Loucy (cell line): ENCODE results near the gene COL5A1.

Source experiments
- H2AFZ ChIP-seq: fragments of 200-600 bp; sonication (generic); 2 replicates; pipeline ENCODE4 v1.6.0; 2016; ENCODE audit warnings: antibody characterized with exemption, mild to moderate bottlenecking, low read length, moderate library complexity
- H3F3A ChIP-seq: fragments of 200-600 bp; 2 replicates; pipeline ENCODE4 v1.6.0; 2016; ENCODE audit warnings: antibody characterized with exemption, low read depth, mild to moderate bottlenecking
- H3K27me3 ChIP-seq: fragments of 200-600 bp; sonication (generic); 2 replicates; pipeline ENCODE4 v1.6.1; 2014; ENCODE audit warnings: low read length, mild to moderate bottlenecking; ENCODE audit not compliant: insufficient read depth, poor library complexity, severe bottlenecking
- H3K36me3 ChIP-seq: fragments of 200-600 bp; sonication (generic); 2 replicates; pipeline ENCODE4 v1.6.1; 2016; ENCODE audit warnings: low read length; ENCODE audit not compliant: insufficient read depth
- H3K4me1 ChIP-seq: fragments of 200-600 bp; sonication (generic); 2 replicates; pipeline ENCODE4 v1.5.1; 2014; ENCODE audit warnings: low read length, mild to moderate bottlenecking; ENCODE audit not compliant: insufficient read depth, poor library complexity, severe bottlenecking
- H3K4me2 ChIP-seq: fragments of 200-600 bp; sonication (generic); 2 replicates; pipeline ENCODE4 v1.6.0; 2014; ENCODE audit warnings: antibody characterized with exemption, low read length, low read depth, mild to moderate bottlenecking; ENCODE audit not compliant: poor library complexity, severe bottlenecking
- H3K4me3 ChIP-seq: fragments of 200-600 bp; sonication (generic); 2 replicates; pipeline ENCODE4 v1.5.1; 2014; ENCODE audit warnings: low read length, mild to moderate bottlenecking, mixed read lengths; ENCODE audit not compliant: poor library complexity, severe bottlenecking
- H3K79me2 ChIP-seq: fragments of 200-600 bp; sonication (generic); 2 replicates; pipeline ENCODE4 v1.6.1; 2014; ENCODE audit warnings: low read length; ENCODE audit not compliant: insufficient read depth
- H3K9ac ChIP-seq: fragments of 200-600 bp; sonication (generic); 2 replicates; pipeline ENCODE4 v1.6.0; 2014; ENCODE audit warnings: mild to moderate bottlenecking, low read depth, low read length, moderate library complexity; ENCODE audit not compliant: poor library complexity, severe bottlenecking
- H3K9me2 ChIP-seq: fragments of 200-600 bp; sonication (generic); replicated peaks from 2 replicates; pipeline ENCODE4 v1.6.1; 2016; ENCODE audit warnings: low read depth, low read length, mixed read lengths
- H3K9me3 ChIP-seq: fragments of 200-600 bp; sonication (generic); 2 replicates; pipeline ENCODE4 v1.6.1; 2014; ENCODE audit warnings: mild to moderate bottlenecking, antibody characterized with exemption, low read length, low read depth; ENCODE audit not compliant: insufficient read depth
- H4K20me1 ChIP-seq: fragments of 200-600 bp; sonication (generic); 2 replicates; pipeline ENCODE4 v1.6.0; 2014; ENCODE audit warnings: antibody characterized with exemption, low read length, mild to moderate bottlenecking; ENCODE audit not compliant: insufficient read depth, poor library complexity, severe bottlenecking
- CTCF ChIP-seq: fragments of 200-600 bp; sonication (generic); conservative IDR thresholded peaks from 2 replicates; pipeline ENCODE4 v1.5.1; 2014; ENCODE audit warnings: mild to moderate bottlenecking, antibody characterized with exemption, low read length
- EZH2phosphoT487 ChIP-seq: fragments of 200-600 bp; IDR thresholded peaks from 2 replicates; pipeline ENCODE4 v1.6.1; 2018; ENCODE audit warnings: antibody characterized with exemption, mild to moderate bottlenecking, moderate library complexity, borderline replicate concordance

Gene COL5A1

GRCh38 chr9:134637696-134638501 lies 3.7 kb upstream of the COL5A1 start:
- no peak overlapping the region for H3K4me3 ChIP-seq
- no peaks in the 10 kb centered on the region for H3F3A ChIP-seq
- no peaks in the 10 kb centered on the region for H3K9me3 ChIP-seq
- H3K9ac ChIP-seq = no peak overlapping the region
- no peaks in the 10 kb centered on the region for H3K36me3 ChIP-seq
- peaks cover 4% of the 10 kb centered on the region; the same call in 1 of the 2 replicates for H3K79me2 ChIP-seq
- H3K4me1 ChIP-seq = peaks cover 5% of the 10 kb centered on the region
- H4K20me1 ChIP-seq = no peaks in the 10 kb centered on the region
- H2AFZ ChIP-seq = no peak overlapping the region
- peaks cover 5% of the 10 kb centered on the region for H3K27me3 ChIP-seq
- H3K4me2 ChIP-seq = no peak overlapping the region
- H3K9me2 ChIP-seq = no peaks in the 10 kb centered on the region
- TF ChIP-seq EZH2phosphoT487 (no peak), CTCF (no peak)

GRCh38 chr9:134638502-134639090 lies 3.0 kb upstream of the COL5A1 start:
- TF ChIP-seq CTCF = no peak
- no peak for TF ChIP-seq EZH2phosphoT487
- Histone ChIP-seq H3K9ac (no peak overlapping the region), H3K36me3 (no peaks in the 10 kb centered on the region), H3K9me2 (no peaks in the 10 kb centered on the region), H3F3A (no peaks in the 10 kb centered on the region), H3K4me3 (no peak overlapping the region), H4K20me1 (no peaks in the 10 kb centered on the region), H3K4me2 (no peak overlapping the region), H2AFZ (no peak overlapping the region), H3K4me1 (peaks cover 9% of the 10 kb centered on the region), H3K9me3 (no peaks in the 10 kb centered on the region), H3K27me3 (peaks cover 7% of the 10 kb centered on the region), H3K79me2 (peaks cover 11% of the 10 kb centered on the region; the same call in 1 of the 2 replicates)

GRCh38 chr9:134639994-134640393 lies 1.6 kb upstream of the COL5A1 start:
- no peak overlapping the region for H3K9ac ChIP-seq
- no peak overlapping the region for H2AFZ ChIP-seq
- H4K20me1 ChIP-seq = no peaks in the 10 kb centered on the region
- TF ChIP-seq EZH2phosphoT487 (no peak), CTCF (no peak)
- H3K4me3 ChIP-seq = no peak overlapping the region
- H3K79me2 ChIP-seq = peaks cover 14% of the 10 kb centered on the region; the same call in 1 of the 2 replicates
- no peaks in the 10 kb centered on the region for H3K9me2 ChIP-seq
- no peaks in the 10 kb centered on the region for H3K36me3 ChIP-seq
- H3F3A ChIP-seq = no peaks in the 10 kb centered on the region
- no peak overlapping the region for H3K4me2 ChIP-seq
- H3K27me3 ChIP-seq = peaks cover 7% of the 10 kb centered on the region
- peaks cover 9% of the 10 kb centered on the region for H3K4me1 ChIP-seq
- no peaks in the 10 kb centered on the region for H3K9me3 ChIP-seq
